ENCODE measurements around the gene CRPPA.

DNA sequence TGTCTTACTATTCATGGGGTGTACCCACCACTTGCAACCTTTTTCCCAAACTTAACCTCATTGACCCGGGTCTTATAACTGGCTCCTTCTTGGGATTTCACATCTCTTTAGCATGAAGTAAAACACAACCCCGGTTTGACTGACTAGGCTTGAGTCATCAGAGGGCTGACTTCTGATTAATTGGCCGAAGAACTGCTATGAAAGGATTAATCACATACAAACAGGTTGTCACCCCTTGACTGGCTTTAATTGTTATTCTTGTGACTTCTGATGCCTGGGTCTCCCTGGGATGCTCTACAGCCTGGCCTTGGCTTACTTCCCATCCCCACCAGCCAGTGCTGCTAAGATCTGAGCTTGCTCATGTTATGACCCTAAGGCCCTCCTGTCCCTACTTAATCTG, 8.8 kb upstream of the CRPPA start:
- TF ChIP-seq, protein P1, sequence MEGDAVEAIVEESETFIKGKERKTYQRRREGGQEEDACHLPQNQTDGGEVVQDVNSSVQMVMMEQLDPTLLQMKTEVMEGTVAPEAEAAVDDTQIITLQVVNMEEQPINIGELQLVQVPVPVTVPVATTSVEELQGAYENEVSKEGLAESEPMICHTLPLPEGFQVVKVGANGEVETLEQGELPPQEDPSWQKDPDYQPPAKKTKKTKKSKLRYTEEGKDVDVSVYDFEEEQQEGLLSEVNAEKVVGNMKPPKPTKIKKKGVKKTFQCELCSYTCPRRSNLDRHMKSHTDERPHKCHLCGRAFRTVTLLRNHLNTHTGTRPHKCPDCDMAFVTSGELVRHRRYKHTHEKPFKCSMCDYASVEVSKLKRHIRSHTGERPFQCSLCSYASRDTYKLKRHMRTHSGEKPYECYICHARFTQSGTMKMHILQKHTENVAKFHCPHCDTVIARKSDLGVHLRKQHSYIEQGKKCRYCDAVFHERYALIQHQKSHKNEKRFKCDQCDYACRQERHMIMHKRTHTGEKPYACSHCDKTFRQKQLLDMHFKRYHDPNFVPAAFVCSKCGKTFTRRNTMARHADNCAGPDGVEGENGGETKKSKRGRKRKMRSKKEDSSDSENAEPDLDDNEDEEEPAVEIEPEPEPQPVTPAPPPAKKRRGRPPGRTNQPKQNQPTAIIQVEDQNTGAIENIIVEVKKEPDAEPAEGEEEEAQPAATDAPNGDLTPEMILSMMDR (IDR thresholded peaks at IDR 0.05), result no peak
- TF ChIP-seq POLR2A (IDR thresholded peaks at IDR 0.05), result no peak
